Left kidney (tissue), 8 donors: Measurements from ENCODE around the gene PATE1. TPM values are rescaled to one million over a fixed set of nuclear protein-coding genes. Genes with fewer than 3 reads are reported as not detected.
"Not testable (repeated sequence)": the region's sequence is repeated elsewhere in the genome, so short reads cannot be mapped to it uniquely, and the experiment has no call there.

ENCODE experiments used
- DNase-seq: peaks from one replicate; pipeline ENCODE4 v3.0.0-alpha.2; 2013
- long read RNA-seq, 8 donors: transcript quantifications; one replicate each; lab custom pipeline, GENCODE V29; 2026
- polyA plus RNA-seq: library from polyadenylated mRNA; unstranded; fragments of 120-200 nt; gene quantifications from one replicate; pipeline ENCODE4 v1.2.1, GENCODE V29; 2013; ENCODE audit not compliant: insufficient read length

The PATE1 gene, protein sequence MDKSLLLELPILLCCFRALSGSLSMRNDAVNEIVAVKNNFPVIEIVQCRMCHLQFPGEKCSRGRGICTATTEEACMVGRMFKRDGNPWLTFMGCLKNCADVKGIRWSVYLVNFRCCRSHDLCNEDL
- 0.12 TPM for polyA plus RNA-seq
- long read RNA-seq, donor 1 = 0 reads
- long read RNA-seq, donor 2 = 0 reads
- long read RNA-seq, donor 3 = 0 reads
- long read RNA-seq, donor 4 = 0 reads
- long read RNA-seq, donor 5 = 0 reads
- long read RNA-seq, donor 6 = 0 reads
- long read RNA-seq, donor 7 = 0 reads
- long read RNA-seq, donor 8 = 0 reads

DNA sequence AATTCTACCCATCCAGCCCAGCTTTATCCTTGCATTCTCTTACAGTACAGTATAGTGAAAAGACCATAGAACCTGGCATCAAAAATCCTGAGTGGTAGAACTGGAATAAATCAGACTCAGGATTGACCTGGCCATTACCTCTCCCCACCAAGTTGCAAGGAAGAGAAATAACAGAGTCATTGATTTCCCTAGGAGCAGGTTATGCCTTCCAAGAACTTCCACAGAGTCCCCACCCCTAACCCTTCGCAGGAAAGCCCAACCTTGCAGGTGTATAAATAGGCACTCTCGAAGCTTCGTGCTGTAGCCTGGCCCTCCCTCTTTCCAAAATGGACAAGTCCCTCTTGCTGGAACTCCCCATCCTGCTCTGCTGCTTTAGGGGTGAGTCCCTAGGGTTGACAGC is at the start of gene PATE1:
Gene PATE1 (plus strand): TSS at position 301 of the 400 bp plus-strand sequence. CDS start 26 bp downstream, at position 327.
- DNase-seq = no peak

DNA sequence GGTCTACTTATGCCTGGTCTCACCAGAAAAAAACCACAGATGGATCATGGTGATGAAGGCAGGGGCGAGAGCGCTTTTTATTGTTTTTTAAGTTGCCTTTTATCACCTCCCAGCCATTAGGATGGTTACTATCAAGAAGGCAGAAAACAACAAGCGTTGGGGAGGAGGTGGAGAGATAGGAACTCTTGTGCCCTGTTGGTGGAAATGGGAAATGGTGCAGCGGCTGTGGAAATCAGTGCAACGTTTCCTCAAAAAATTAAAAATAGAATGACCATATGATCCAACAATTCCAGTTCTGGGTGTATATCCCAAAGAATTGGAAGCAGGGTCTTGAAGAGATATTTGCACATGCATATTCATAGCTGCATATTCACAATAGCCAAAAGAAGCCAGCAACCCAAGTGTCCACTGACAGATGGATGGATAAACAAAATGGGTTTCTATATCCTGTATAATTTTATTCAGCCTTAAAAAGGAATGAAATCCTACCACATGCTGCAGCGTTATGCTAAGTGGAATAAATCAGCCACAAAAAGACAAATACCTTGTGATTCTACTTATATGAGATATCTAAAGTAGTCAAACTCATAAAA is 45.0 kb upstream of the PATE1 start:
- no peak for DNase-seq

DNA sequence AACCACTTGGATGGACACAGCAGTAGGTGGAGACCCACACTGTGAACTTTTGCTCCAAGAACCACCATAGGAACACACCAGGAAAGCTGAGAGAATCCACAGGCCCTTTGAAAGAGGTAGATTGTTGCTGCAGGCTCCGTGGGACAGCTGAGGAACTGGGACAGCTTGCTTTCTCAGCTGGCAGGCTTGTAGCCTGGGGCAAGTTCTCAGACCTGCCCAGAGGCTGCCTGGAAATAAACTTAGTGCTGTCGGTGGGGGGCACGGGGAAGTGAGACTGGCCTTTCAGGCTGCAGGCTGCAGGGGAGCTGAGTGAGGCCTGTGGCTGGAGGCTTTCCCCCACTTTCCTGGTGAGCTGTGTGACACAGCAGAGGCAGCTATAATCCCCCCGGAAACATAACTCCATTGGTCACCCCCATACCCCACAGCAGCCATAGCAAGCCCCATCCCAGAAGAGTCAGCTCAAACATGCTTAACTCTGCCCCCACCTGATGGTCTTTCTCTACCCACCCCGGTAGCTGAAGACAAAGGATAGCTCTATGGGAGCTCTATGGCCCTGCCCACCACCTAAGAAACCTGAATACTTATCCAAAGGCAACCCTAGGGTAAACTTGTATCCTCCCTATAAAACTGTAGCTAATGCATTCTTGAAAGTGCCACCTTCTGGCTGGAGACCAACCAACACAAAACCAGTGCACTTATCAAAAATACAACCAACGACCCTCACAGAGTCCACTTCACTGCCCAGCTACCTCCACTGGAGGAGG is 44.0 kb upstream of the PATE1 start:
- DNase-seq = no peak

DNA sequence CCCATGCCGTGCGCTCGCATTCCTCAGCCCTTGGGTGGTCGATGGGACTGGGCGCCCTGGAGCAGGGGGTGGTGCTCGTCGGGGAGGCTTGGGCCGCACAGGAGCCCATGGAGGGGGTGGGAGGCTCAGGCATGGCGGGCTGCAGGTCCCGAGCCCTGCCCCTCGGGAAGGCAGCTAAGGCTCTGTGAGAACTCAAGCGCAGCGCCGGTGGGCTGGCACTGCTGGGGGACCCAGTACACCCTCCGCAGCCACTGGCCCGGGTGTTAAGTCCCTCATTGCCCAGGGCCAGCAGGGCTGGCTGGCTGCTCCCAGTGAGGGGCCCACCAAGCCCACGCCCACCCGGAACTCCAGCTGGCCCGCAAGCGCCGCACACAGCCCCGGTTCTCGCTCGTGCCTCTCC is 41.4 kb upstream of the PATE1 start:
- not testable (repeated sequence) for DNase-seq

DNA sequence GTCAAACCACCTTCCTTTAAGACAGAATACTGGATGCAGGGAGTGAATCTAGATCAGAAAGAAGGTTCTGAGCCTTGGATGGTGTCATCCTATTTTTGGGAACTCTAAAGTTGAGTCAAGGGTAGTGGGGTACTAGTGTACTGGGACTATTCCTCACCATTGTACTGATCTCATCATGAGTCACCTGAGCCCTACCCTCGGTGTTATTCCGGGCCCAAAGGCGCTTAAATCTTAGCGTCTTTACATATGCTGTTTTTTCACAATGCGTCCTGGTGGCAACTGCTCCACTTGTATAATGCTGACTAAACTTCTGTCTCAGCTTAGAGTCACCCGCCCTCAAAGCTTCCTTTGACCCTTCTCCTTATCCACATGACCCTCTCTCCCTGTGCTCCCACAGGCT is 25.3 kb upstream of the PATE1 start:
- no peak for DNase-seq

DNA sequence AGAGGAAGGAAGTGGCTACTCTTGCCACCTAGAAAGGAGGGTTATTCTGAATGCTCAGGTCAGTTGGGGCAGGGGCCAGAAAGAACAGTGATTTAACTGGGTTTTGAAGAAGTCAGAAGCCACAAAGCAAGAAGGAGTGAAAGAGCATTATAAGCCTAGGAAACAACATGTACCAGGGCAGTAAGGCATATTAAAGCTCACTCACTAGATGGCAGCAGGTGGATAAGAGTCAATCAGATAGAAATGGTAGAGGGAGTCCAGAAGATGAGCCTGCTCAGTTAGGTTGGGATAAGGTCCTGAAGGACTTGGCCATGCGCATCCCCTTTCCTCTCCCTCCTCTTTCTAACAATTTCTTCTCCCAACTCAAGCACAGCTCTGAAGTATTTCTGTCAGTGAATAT is 22.0 kb upstream of the PATE1 start:
- DNase-seq = peak; percentile 1

DNA sequence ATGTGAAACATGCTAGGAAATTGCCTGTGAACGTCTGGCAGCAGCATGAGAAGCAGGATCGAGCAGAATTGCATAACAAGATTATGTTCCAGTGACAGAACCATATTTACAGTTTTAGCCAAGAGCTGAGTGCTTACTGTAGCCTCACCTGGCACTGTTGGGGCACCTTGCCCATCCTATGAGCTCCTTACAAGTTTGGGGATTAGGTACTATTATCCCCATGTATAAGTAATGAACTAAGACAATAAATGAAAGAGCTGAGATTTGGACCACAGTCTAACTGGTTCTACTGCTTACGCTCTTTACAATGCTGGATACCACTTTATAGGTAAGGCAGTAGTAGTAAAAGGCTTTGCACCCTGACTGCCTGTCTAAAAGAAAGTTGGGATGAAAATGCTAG is 17.1 kb upstream of the PATE1 start:
- DNase-seq = no peak

DNA sequence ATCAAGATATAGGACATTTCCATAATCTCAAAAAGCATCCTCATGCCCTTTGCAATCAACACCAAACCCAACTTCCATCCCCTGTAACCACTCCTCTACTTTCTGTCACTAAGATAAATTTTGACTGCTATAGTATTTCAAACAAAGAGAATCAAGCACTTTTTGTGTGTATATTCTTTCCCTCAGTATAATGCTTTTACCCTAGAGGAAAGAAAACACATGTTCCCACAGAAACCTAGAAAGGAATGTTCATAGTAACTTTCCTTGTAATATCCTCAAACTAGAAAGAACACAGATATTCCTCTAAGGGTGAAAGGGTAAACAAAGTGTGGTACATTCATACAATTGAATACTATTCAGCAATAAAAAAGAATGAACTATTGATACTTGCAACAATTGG is 5.5 kb upstream of the PATE1 start:
- DNase-seq = no peak

DNA sequence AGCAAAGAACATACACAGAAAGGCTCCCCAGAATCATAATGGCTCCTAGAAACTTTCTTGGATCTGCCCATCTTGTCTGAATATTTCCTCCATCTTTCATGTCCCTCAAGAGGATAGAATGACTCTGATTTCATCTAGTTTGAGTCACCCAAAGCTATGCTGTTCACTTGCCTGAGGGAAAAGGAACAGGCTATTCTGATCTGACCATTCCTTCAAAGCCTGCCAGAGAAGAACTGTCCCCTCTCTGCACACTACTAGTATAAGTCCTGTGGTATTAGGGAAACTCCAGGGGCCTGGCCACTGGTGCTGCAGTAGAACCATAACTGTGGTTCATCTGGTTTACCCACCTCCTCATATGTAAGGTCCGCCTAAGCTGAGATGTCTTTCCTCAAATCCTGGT is 2.4 kb upstream of the PATE1 start:
- no peak for DNase-seq

DNA sequence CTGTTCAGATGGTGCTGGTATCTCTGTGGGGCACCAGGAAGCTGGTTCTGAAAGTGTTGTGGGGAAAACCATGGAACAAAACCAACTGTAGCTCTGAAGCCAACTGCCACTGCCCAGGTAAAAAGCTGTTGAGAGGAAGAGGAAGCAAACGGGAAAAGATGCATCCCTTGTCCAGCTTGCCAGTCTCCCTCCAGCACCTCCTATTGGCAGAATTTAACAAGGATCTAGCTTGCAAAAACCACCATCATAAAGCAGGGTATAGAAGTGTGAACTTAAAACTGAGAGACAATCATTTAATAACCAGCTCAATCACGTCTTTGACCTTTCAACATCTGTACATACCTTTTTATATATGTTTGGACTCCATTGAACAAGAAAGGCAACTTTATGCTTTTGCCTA is 4.5 kb downstream of the PATE1 start:
- DNase-seq = no peak

DNA sequence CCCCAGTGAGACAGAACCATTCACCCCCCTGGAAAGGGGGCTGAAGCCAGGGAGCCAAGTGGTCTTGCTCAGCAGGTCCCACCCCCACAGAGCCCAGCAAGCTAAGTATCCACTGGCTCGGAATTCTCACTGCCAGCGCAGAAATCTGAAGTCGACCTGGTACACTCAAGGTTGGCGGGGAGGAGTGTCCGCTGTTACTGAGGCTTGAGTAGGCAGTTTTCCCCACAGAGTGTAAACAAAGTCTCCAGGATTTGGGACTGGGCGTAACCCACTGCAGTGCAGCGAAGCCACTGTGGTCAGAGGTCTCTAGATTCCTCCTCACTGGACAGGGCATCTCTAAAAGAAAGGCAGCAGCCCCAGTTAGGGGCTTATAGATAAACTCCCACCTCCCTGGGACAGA is 10.0 kb downstream of the PATE1 start:
- no peak for DNase-seq

DNA sequence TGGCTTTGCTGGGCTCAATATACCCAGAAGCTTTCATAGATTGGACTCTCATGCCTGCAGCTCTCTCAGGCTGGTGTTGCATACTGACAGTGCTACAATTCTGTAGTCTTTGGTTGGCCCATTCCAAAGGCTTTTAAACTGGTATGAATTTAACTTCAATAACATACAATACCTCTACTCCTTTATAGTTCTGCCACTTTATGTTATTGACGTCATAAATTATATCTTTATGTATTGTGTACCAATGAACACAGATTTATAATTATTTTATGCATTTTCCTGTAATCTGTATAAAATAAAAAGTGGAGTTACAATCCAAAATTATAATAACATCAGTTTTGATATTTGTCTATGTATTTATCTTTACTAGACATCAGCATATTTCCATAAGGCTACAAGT is 16.4 kb downstream of the PATE1 start:
- DNase-seq = no peak

DNA sequence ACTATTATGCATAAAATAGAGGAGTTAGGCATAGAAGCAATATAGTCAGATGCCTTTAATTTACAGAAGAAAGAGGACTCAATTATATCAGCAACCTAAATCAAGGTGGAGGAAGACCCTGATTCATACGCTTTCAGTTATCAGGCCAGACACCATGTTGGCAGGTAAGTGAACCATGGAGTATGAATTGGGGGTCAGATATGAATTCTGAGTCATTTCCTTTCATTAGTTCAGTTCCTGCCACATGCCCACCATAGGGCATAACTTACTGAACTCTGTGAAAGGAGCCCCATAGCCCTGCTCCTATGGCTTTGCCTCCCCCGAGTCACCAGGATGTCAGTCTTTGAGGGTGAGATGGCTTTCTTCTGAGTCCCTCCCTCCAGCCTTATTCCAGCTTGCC is 17.4 kb downstream of the PATE1 start:
- no peak for DNase-seq

DNA sequence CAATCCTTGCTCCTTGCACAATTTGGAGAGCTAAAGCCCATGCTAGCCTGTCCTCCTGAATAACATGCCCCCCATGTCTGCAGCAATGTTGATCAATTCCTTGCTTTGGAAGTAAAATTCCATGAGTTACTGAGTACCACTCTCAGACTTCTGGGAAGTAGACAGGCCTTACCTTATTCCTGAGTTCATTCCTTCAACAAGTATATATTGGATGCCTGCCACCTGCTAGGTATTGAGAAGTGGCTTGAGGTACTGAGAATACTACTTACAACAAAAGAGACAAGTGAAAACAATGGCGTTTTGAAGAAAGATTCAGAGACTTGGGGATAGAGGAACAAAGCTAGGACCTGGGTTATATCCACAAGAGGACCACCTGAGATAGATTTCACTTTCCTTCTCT is 20.2 kb downstream of the PATE1 start:
- no peak for DNase-seq

DNA sequence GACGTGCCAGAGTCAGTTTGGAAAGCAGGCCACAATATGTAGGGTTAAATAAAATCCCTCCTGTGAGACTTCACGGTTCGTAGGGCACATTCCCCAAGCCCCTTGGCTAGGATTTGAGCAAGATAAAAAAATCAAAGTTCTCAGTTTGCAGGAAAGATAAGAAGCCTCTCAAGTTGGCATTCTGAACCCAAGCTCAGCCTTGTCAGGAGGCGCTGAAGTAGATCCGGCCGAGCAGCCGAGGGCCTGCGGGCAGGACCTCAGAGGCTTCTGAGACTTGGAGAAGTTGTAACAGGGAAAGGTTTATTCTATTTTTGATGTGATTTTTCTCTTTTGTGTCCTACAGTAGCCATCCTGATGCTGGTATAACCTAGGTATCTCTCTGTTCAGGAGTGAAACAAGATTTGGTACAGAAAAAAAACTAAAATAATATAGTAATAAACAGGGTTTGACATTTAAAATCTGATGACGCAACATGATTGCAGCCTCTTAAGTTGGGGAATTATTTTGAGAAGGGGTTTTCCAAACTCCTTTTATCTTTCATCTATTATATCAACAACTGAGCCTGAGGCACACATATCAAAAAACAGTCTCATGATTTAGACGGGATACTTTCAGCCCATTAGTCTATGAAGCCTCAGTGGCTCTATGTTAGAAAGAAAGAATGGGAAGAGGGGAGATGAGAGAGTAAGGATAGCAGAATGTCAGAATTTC is 22.4 kb downstream of the PATE1 start:
- no peak for DNase-seq

DNA sequence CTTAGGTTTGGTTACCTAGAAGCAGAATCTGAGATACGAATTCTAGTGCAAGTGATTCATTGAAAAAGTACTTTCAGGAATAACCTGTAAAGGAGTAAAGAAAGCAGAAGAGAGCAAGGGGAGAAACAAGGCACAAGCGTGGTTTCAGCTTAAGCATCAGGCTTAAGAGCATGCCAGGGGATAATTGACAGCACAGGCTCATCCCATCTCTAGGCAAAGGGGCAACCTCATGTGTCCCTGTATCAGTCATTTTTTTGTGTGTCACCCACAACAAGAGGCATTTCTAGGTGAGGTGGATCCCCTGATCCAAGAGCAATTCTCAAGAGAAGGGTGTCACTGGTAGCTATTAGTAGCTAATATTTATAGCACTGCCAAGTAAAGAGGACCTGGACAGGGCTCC is 24.5 kb downstream of the PATE1 start:
- no peak for DNase-seq

DNA sequence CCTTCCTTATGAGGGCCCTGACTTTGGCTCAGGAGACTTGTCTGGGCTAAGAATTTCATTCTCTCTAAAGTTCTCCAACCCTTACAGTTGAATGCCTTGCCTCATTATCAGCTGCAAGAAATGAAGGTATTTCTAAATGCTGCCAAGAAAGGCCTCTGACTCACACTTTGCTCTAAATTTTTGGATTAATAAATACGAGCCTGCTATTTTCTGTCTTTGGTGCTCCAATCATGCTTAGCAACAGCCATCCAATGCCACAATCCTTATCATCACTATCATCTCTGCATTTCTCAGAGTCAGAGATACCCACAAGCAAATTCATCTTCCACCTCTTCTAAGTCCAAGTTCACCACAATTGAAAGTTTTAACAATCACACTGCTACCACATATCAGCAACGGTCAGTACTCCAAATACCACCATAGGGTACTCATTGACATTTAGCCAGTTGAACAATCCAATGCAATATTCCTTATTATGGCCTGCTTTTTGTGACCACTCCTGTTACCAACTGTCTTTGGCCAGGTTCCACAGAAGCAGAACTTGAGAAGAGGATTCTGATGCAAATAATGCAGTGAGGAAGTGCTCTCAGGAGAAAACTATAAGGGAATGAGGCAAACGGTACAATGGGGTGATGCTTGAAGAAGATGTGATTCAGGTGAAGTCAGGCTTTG is 26.9 kb downstream of the PATE1 start:
- DNase-seq = no peak

DNA sequence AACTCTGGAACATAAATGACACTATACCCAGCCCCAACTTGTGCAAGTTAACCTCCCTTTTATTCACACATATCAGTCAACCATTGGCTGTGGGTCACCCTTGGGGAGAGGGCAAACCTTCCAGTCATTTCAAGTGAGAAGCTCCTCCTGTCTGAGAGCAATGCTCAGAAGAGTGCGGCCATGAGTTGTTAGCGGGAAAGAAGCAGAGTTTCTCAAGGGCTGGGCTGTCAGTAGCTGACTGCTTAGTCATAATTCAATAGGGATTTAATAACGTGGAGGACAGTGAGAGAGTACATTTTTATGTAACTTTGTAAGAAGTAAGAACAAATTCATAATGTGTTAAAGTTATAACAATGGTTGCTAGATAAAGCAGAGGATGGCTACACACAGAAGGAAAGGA is 27.4 kb downstream of the PATE1 start:
- no peak for DNase-seq

DNA sequence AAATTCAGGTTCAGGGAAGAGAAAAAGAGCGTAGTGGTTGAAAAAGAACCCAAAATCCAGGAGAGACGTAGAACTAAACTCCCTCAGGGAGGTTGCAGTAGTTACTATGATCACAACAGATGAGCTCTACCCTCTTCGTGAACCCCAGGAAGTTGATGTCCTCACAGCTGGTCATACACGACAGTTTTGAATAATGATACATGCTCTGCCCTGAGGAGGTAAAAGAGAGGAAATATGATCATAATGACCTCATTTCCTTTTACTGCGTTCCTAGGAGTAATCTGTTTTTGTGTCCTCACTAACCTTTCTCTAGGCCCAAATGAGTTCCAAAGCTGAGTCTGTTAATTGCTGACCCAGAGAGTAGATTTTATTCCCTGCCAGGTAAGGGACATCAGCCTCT is 31.2 kb downstream of the PATE1 start:
- no peak for DNase-seq

DNA sequence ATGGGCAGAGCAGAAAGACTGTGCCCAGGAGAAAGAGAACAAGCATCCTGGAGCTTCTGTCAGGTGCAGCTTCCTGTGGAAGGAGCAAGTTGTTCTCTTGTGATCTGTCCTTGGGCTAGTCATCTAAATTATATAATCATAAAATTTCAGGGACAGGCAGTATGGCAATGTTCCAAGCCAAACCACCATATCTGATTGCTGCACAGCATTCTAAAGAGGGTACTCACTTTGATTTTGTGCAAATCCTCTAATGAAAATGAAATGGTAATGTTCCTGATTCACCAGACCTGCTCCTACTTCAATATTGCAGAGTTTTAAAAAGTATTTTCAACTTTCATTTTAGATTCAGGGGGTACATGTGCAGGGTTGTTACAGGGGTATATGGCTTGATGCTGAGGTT is 32.6 kb downstream of the PATE1 start, which contains the start of gene PATE2:
Gene PATE2 (minus strand): TSS at position 101 of the 400 bp plus-strand sequence. CDS start 55 bp downstream, at position 46.
- DNase-seq = no peak

DNA sequence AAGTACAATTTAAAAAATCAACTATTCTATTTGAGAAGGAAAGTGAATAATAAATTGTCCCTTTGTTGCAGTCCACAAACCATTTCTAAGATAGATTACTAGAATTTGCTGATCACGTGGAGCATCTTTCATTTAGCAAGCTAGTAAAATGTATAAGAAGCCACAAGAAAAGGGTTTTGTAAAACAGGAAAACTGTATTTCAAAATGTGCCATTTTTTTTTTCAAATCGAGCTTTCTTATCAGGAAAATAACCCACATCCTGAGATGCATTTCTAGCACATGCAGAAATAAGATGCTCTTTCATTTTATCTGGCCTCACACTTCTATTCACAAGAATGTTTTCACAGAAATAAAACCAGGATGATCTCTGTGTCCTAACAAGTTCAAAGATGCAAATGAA is 38.6 kb downstream of the PATE1 start:
- no peak for DNase-seq

DNA sequence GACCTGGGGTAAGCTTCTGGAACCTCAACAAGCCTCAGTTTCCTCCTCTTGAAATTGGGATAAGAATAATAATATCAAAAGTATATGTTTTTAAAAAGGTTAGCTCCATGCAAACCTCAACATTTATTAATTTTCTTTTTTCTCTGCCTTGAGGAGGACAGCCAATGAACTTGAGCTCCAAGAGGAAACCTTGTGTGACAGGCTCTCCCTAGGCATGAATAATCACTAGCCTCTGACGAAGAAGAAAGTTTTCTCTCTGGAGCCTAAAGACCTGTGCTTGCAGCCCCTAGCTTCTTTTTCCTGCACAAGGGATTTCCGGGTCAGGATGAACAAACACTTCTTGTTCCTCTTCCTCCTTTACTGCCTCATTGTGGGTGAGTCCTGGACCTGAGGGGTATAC is 41.7 kb downstream of the PATE1 start, which contains the start of gene PATE3:
Gene PATE3 (plus strand): TSS at position 301 of the 400 bp plus-strand sequence. CDS start 25 bp downstream, at position 326.
- no peak for DNase-seq
